HG03064 (cell line): ENCODE data around the gene B4GAT1.
"Not testable (repeated sequence)": the region's sequence is repeated elsewhere in the genome, so short reads cannot be mapped to it uniquely, and the experiment has no call there.

Source experiments
- ATAC-seq: cut with Tn5 transposase; IDR thresholded peaks from one replicate; pipeline ENCODE4 v1.9.1; 2021; ENCODE audit warnings: low read depth; ENCODE audit not compliant: unreplicated experiment

B4GAT1 gene

GRCh38 chr11:66347425-66348276 lies at the start of gene B4GAT1:
Gene B4GAT1, minus strand, starts transcription at chr11:66347629. Its CDS starts 84 bp downstream, at chr11:66347545.
- no peak for ATAC-seq

DNA sequence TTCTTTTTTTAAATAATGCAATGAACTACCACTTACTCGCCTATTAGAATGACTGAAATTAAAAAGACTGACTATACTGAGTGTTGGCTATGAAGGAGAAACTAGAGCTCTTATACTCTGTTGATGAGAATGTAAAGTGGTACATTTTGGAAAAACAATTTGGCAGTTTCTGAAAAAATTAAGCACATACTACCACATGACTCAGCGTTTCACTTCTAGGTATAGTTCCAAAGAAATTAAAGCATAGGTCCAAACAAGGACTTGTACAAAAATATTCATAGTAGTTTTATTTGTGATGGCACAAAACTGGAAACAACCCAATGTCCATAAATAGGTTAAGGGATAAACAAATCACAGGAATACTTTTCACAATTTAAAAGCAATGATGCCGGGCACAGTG lies 46.5 kb upstream of the B4GAT1 start:
- ATAC-seq, result no peak

- ATAC-seq, result no peak
Measured at GRCh38 chr11:66391322-66391721, 43.9 kb upstream of the B4GAT1 start.

DNA sequence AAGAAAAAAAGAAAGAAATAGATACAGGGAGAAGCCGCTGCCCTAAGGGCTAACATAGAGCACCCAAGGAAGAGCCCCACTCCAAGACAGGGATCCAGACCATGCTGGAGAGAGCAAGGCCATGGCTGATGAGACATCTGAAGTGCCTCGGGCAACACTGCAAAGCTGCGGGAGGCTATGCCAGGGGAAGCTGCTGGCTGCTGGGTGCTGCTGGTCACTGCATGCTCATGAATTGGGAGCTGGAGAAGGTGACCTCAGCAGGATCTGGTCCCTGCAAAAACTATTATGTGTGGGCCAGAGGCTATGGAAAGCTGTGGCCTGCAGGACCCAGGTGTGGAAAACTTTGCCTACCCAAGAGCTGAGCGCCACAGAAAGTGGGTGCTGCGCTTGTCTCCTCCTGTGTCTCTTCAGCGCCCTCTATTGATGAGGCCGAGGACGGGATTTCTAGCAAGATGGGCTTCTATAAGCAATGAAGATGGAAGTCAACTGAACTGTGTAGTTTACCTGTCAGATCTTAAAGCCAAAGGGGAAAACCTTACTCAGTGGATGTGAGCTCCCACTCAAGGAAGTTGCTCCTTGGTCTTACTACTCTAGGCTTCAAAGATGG lies 41.5 kb upstream of the B4GAT1 start:
- ATAC-seq, result no peak

GRCh38 chr11:66386171-66387069 lies 39.0 kb upstream of the B4GAT1 start:
- no peak for ATAC-seq

DNA sequence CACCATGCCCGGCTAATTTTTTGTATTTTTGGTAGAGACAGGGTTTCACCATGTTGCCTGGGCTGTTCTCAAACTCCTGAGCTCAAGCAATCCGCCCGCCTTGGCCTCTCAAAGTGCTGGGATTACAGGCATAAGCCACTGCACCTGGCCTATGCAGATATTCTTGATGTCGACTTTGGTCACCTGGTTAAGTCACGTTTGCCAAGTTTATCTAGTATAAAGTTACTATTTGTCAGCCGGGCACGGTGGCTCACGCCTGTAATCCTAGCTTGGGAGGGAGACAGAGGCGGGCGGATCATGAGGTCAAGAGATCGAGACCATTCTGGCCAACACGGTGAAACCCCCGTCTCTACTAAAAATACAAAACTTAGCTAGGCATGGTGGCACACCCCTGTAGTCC lies 36.9 kb upstream of the B4GAT1 start:
- not testable (repeated sequence) for ATAC-seq

DNA sequence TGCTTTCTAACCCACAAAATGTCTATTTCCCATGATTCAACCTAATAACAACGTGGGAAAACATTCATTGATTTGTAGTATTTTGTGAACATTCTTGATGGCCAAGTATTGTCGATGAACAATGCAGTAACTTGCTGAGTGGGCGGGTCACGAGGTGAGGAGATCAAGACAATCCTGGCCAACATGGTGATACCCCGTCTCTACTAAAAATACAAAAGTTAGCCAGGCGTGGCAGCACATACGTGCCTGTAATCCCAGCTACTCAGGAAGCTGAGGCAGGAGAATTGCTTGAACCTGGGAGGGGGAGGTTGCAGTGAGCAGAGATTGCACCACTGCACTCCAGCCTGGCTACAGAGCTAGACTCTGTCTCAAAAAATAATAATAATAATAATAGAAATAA lies 32.8 kb upstream of the B4GAT1 start:
- ATAC-seq, result not testable (repeated sequence)

- ATAC-seq, result not testable (repeated sequence)
Measured at GRCh38 chr11:66373690-66374287, 26.4 kb upstream of the B4GAT1 start.

- ATAC-seq, result no peak
Measured at GRCh38 chr11:66373265-66373664, 25.8 kb upstream of the B4GAT1 start.

DNA sequence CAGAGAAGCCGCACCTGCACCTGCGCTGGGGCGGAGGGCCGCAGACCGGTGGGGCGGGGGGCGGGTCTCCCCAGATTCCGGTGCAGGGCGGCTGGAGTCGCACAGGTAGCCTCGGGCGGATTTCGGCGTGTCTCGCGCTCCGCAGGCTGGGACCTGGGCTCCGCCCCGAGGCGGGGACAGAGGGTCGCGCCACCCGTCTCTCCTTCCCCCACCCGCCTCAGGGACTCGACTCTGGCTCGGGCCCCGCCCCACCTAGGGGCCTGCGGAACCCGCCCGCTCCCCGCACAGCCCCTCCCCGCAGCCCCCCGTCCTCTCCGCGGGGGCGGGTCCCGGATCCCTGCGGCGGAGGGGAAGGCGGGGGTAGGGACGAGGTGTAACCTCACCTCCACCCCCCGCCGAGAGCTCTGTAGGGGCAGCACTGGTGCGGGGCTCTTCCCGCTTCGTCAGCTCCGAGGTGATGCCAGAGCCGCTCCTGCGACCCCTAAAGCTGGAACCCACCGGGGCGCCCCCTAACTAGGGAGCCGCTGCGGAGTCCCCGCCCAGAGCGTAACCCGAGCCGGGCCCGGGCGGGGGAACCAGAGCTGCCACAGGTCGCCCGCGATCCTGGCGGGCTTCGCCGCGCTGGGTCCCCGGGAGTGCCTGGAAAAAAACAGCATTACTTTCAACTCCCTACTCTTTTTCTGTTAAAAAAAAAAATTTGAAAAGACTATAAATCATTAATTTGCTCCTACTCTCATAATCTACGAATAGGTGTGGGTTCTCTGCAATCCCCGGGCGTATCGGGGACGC lies 24.4 kb upstream of the B4GAT1 start, which contains the start of gene SLC29A2:
TSS of gene SLC29A2 (minus strand) at position 134 of the 789 bp plus-strand sequence. CDS start 169 bp downstream, outside the sequence.
- ATAC-seq, result peak; percentile 58

DNA sequence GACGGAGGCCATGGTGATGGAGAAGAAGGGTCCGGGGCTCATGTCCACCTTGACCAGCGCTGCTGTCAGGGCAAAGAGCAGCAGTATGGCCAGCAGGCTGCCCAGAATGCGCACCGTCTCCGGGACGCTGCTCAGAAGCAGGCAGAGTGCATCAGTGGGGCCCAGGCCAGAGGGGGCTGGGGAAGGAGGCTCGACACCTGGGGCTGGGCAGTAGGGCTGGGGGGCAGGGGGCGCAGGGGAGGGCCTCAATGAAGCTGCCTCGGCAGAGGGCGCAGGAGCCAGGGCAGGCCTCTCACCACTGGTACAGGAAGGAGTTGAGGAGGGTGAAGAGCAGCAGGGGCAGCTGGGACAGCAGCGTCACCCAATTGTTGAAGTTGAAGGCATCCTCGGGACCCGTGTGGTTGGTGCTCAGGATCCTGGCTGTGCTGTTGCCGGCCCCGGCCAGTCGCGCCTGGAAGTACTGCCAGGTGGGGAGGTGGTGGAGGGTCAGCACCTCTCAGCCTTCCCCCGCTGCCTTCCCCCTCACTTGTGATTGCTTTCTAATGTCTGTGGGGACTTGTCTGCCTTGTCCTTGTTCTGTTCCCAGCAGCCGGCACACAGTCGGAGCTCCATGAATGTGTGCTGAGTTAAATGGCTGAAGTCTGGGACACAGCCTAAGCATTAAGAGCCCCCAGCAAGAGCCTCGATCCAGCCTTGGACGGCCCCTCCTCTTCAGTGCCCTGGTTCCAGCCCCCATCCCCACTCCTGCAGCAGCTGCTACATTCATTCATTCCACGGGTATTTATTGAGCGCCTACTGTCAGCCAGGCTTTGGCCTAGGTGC lies 21.9 kb upstream of the B4GAT1 start:
- no peak for ATAC-seq

- no peak for ATAC-seq
Measured at GRCh38 chr11:66368484-66368883, 21.1 kb upstream of the B4GAT1 start.

DNA sequence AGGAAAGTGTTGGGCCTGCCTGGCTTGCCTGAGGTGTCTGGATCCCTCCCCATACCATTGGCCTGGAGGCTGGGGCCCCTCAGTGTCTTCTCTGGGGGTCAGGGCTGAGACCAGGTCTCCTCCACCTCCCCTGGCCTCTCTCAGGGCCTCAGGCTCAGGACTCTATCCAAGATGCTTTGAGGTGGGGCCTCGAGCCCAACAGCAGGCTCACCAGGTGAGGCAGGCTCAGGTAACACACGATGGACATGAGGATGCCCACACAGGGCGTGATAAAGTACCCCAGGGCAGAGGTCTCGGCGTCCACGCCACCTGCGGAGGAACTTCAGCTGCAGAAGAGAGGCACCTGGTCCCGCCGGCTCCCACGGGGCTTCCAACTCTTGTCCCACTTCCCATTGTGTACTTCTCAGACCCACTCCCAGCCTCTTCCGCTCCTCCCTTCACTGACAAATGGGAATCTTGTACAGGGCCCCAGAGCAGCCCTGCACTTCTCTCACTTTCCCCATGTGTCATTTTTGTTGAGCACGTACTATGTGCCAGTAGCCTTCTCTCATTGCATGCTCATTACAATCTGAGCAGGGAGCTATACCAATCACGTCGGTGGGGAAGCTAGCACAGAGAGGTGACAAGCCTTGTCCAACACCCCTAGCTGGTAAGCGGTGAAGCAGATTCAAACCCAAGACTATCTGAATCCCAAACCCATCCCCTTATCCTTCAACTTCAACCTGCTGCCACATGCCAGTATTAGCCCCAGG lies 20.3 kb upstream of the B4GAT1 start:
- no peak for ATAC-seq

DNA sequence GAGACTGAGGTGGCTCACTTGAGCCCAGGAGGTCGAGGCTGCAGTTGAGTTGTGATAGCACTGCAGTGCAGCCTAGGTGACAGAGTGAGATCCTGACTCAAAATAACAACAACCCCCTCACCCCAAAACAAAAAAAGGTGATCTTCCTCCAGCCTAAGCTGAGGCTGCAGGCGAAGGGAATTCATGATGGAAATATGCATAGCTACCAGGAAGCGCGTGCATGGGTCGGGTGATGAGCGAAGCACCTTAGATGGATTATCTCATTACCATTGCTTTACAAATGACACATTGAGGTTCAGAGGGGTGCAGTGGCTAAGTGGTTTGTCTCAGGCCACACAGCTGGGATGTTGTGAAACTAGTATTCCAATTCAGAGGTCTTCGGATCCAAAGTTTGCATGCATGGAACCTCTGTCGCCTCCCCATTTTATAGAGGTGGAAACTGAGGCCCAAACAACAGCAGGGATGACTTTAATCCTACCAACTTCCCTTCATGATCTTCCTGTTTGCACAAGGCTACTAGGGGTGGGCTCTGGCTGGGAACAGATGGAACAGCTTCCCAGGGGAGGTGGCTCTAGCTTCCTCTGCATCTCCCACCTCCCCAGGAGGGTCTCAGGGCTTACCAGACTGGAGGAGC lies 19.5 kb upstream of the B4GAT1 start:
- ATAC-seq, result no peak

GRCh38 chr11:66365711-66366619 lies 18.5 kb upstream of the B4GAT1 start:
- no peak for ATAC-seq

GRCh38 chr11:66365166-66365565 lies 17.7 kb upstream of the B4GAT1 start:
- no peak for ATAC-seq
